Stimulated activated CD8-positive, alpha-beta memory T cell treated with anti-CD3 and anti-CD28 coated beads, Interleukin-7, amount 100 ng/mL, for 48 hours (primary cell): ENCODE results near the gene CCDC142.
"Not testable (repeated sequence)": the region's sequence is repeated elsewhere in the genome, so short reads cannot be mapped to it uniquely, and the experiment has no call there.

Experiments used
- DNase-seq, 2 donors: peaks; one replicate each; pipeline ENCODE4 v3.0.0-alpha.2; 2020; ENCODE audit warnings: low read depth in 1 of 2; ENCODE audit errors: extremely low read depth in 1 of 2

Gene CCDC142

GRCh38 chr2:74472086-74472944, 10.5 kb downstream of the CCDC142 start, which contains the start of gene MRPL53:
MRPL53 (minus strand) TSS chr2:74472680; CDS start chr2:74472660, 20 bp downstream.
- peak; percentile 84 to 91 for DNase-seq

GRCh38 chr2:74471332-74472065, 11.3 kb downstream of the CCDC142 start:
- DNase-seq = no peak

GRCh38 chr2:74470742-74471141, 12.1 kb downstream of the CCDC142 start:
- DNase-seq = not testable (repeated sequence)

GRCh38 chr2:74464406-74464805, 18.4 kb downstream of the CCDC142 start:
- no peak for DNase-seq

GRCh38 chr2:74462786-74463105, 20.1 kb downstream of the CCDC142 start:
- no peak for DNase-seq

GRCh38 chr2:74462054-74462785, 20.6 kb downstream of the CCDC142 start:
- no peak for DNase-seq

- DNase-seq = no peak
Observed at GRCh38 chr2:74461187-74462053, 21.4 kb downstream of the CCDC142 start.

- DNase-seq = not testable (repeated sequence)
Observed at GRCh38 chr2:74460187-74460586, 22.6 kb downstream of the CCDC142 start.

- DNase-seq = not testable (repeated sequence)
Observed at GRCh38 chr2:74459503-74460118, 23.2 kb downstream of the CCDC142 start.

GRCh38 chr2:74458938-74459363, 23.8 kb downstream of the CCDC142 start:
- DNase-seq = no peak

GRCh38 chr2:74458132-74458937, 24.5 kb downstream of the CCDC142 start, which contains the start of gene WBP1:
WBP1 (plus strand) TSS chr2:74458438; CDS start chr2:74458603, 165 bp downstream.
- DNase-seq = peak; percentile 95 to 100

GRCh38 chr2:74457549-74458131, 25.2 kb downstream of the CCDC142 start:
- DNase-seq = peak; percentile 71 to 80

GRCh38 chr2:74457129-74457548, 25.7 kb downstream of the CCDC142 start:
- no peak for DNase-seq

- peak; percentile 90 to 96 for DNase-seq
Observed at GRCh38 chr2:74454654-74455511, 27.9 kb downstream of the CCDC142 start, which contains the start of gene INO80B. INO80B (plus strand) TSS chr2:74455087; CDS start chr2:74455117, 30 bp downstream.

GRCh38 chr2:74450570-74451190, 32.1 kb downstream of the CCDC142 start:
- no peak for DNase-seq

- no peak for DNase-seq
Observed at GRCh38 chr2:74448771-74449170, 34.0 kb downstream of the CCDC142 start.
